Coronary artery (tissue), 2 donors: Measurements from ENCODE around the gene TOB1.

Source experiments
- DNase-seq: peaks from one replicate; pipeline ENCODE4 v3.0.0-alpha.2; 2017; ENCODE audit warnings: low spot score
- H3K27ac ChIP-seq, 2 donors: fragments of 200-600 bp; sonication (generic); one replicate each; pipeline ENCODE4 v1.5.1; 2016 to 2019
- H3K4me3 ChIP-seq: fragments of 200-600 bp; sonication (generic); 2 replicates; pipeline ENCODE4 v1.5.1; 2016; ENCODE audit warnings: mild to moderate bottlenecking, moderate library complexity
- TF ChIP-seq, protein P1 (sequence below): fragments of 200-600 bp; sonication (generic); IDR thresholded peaks from one replicate; pipeline ENCODE4 v1.5.1; 2019; ENCODE audit warnings: antibody characterized with exemption

The TOB1 gene

DNA sequence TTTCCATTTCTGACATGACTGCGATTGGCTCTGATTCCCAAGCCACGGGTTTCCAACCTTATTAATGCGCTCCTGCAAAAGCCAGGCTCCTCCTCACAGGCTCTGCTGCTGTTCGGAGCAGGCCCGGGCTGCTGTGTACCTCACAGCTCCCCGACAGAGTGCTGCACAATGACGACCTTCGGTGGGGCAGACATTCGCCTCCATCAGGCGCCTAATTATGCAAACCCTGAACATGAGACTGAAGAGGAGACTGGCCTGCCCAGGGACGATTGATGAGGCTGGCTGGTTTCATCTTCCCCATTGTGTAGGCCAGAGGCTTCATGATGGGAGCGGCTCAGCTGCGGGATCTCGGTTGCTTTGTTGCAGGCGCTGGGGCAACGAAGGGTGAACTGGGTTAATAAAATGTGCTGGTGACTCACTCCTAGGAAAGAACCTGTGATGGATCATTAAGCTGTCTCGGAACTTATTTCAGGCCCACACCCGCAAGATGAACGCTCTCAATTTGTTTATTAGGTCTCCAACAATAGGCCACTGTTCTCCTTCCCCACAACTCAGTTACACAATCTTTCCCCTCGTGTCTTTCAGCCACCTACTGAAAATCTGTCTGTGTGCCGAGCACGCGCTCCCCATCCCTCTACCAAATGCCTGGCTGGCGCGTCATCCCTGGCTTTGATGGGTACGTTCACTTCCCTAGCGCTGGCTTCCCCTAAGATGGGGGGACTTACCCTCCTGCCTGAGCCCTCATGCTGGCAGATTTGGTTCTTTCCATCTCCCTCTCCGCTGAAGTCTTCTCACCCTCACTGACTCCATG is 27.2 kb upstream of the TOB1 start:
- TF ChIP-seq, protein P1, sequence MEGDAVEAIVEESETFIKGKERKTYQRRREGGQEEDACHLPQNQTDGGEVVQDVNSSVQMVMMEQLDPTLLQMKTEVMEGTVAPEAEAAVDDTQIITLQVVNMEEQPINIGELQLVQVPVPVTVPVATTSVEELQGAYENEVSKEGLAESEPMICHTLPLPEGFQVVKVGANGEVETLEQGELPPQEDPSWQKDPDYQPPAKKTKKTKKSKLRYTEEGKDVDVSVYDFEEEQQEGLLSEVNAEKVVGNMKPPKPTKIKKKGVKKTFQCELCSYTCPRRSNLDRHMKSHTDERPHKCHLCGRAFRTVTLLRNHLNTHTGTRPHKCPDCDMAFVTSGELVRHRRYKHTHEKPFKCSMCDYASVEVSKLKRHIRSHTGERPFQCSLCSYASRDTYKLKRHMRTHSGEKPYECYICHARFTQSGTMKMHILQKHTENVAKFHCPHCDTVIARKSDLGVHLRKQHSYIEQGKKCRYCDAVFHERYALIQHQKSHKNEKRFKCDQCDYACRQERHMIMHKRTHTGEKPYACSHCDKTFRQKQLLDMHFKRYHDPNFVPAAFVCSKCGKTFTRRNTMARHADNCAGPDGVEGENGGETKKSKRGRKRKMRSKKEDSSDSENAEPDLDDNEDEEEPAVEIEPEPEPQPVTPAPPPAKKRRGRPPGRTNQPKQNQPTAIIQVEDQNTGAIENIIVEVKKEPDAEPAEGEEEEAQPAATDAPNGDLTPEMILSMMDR = no peak
- Histone ChIP-seq H3K27ac (no peak overlapping the region), H3K4me3 (no peak overlapping the region)
- DNase-seq = no peak

DNA sequence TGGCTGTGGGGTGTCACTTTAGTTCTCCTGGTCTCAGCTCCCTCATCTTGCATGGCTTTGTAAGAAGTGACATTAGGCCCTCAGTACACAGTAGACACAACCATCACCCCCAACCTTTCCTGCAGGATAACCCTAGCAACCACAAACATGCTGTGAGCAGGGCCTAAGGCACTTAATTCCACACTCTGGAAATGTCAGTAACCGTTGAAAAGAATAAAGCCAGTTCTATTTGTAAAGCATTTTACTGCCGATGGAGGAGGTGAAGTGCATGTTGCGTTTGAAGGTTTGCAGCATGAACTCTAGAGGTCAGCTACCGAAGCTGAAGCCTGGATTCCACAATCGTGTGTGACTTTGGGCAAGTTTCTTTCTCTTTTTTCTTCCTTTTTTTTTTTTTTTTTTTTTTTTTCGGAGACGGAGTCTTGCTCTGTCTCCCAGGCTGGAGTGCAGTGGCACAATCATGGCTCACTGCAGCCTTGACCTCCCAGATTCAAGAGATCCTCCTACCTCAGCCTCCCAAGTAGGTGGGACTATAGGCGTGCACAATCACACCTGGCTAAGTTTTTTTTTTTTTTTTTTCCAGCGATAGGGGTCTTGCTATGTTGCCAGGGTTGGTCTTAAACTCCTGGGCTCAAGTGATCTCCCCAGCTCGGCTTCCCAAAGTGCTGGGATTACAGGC is 26.1 kb upstream of the TOB1 start:
- H3K27ac ChIP-seq = no peak overlapping the region
- peak; percentile 17 for DNase-seq
- TF ChIP-seq, protein P1 = no peak

DNA sequence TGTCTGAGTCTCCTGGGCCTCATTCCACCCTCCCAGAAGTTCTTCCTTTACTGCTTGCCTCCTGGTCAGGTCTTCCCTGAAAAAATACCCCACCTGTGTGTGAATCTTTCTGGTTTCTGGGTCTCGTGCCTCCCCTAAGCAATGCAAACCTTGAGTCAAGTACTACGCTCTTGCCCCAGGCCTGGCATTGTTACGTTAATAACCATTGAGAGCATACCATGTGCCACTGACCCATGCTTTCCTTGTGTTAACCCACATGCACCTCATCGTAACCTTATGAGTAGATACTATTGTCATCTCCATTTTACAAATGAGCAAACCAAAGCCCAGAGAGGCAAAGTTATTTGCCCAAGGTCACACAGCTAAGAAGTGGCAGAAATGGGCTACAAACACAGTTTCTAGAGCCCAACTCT is 25.4 kb upstream of the TOB1 start:
- TF ChIP-seq, protein P1 = no peak
- Histone ChIP-seq H3K4me3 (no peak overlapping the region), H3K27ac (no peak overlapping the region)
- peak; percentile 24 for DNase-seq

More for the DNA sequence above, 26.1 kb upstream of the TOB1 start:
- H3K4me3 ChIP-seq = no peak overlapping the region

DNA sequence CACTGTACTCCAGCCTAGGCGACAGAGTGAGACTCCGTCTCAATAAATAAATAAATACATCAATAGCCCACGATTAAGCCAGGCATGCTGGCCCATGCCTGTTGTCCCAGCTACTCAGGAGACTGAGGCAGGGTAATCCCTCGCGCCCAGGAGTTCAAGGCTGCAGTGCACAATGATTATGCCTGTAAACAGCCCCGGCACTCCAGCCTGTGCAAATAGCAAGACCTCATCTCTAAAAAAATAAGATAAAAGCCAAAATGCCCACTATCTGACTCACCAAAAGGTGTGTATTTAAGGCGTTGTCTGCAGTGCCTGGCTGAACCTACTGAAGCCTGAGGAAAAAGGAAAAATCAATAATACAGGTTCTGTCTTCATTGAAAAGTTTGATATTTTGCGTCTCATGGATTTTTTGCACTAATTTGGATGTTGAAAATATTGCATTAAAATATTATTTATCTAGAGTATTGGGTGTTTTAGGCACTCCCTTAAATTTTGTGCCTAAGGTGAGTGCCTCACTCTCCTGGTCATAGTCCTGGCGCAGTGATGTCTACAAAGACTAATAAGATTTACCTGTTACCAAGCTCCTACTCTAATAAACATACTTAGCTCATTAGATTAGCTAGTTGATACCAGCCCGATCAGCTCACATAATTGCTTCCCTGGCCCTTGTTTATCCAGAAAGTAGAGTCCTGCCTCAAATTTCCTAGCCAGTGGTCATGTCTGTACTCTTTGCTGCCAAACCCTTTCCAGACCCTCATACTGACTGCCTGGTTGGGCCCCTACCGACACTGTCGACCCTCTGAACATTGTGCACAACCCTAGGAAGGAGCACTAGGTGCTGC is 24.7 kb upstream of the TOB1 start:
- peak; percentile 41 for DNase-seq
- no peak overlapping the region for H3K27ac ChIP-seq
- H3K4me3 ChIP-seq = no peak overlapping the region
- TF ChIP-seq, protein P1 = no peak

DNA sequence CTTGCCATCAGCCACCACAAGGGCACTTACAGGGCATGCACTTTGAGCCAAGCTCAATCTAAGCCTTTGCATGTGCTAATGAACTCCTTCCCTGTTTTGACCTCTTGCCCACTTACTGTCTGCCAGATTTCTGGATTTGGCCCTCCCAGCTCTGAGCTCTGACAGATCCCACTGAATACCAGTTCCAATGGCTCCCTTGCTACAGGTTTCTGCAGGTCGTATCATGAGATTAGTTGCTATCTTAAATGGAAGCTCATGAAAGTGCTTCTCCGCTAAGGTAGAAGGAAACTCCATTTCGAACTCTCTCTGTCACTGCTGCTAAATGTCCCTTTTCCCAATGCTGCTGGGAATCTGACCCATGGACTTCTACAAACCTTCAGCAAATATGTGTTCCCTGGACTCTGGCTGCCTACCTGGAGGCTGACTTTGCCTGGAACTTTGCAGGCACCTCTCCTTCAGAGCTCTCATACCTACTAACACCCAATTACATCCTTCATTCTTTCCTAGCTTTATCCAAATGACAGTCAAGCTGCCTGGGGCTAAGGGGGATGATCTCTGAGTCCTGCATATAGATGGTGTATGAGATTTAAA is 23.5 kb upstream of the TOB1 start:
- TF ChIP-seq, protein P1 = no peak
- Histone ChIP-seq H3K27ac (no peak overlapping the region), H3K4me3 (no peak overlapping the region)
- DNase-seq = peak; percentile 19

DNA sequence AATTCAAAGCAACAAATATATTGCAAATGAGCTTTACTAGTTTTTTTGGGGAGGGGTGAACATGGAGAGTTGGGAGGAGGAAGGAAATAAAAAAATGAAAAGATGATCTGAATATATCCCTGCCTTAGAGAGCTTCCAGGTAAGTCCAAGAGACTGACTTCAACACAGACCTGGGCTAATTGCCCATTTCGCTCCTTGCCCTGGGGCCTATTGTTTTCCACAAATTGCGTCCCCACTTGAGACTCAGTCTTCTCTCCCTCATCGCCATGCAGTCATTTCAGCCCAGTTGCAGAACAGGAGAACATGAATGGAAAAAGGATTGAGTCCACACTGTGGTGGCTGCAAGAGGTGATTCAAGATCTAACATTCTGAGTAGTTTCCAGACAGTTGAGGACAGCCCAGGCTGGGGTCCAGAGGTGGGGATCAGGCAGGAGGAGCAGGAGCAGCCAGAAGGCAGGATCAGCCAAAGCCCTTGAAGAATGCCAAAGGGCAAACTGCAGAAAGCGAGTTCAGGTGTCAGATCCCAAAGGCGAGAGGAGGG is 21.6 kb upstream of the TOB1 start:
- Histone ChIP-seq H3K27ac (no peak overlapping the region), H3K4me3 (no peak overlapping the region)
- TF ChIP-seq, protein P1 = no peak
- DNase-seq = peak; percentile 33
